ENCODE data around the gene FRMD8. TPM values are rescaled to one million over a fixed set of nuclear protein-coding genes. Genes with fewer than 3 reads are reported as not detected.

Gene FRMD8
- total and polyA plus RNA-seq, 2 experiments from 2014 or later: 7.0 to 35.4 TPM

DNA sequence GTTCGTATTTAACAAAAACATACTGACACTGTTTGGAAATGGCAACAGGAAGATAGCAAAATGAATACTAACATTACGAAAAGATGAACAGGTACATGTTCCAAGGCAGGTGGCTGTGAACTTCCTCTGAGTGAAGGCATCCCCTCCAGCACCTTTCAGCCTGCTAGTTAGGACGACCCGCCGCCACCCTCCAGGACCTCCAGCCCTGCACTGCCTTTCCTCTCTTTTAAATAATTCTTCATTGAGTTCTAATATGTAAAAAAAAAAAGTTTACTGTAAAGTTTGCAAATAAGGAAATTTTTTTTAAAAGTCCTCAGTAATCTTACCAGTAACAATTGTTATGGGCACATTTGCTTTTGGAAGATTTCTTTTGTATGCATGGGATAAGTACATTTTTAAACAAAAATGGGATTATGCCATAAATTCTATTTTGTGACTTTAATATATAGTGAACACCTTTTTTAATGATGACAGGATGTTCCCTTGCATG, 42.2 kb downstream of the FRMD8 start:
- no peak overlapping the region for H3K4me3 ChIP-seq
- no peak overlapping the region for H2AFZ ChIP-seq
- no peaks in the 10 kb centered on the region for H3K9me2 ChIP-seq (ENCODE audit: insufficient read depth)
- no peaks in the 10 kb centered on the region for H4K20me1 ChIP-seq (replicated peaks; ENCODE audit: insufficient read depth)
- Mint-ChIP-seq H3K36me3 (ENCODE audit: low read depth) (no peaks in the 10 kb centered on the region), H3K27me3 (ENCODE audit: insufficient read depth, low read depth, poor library complexity) (peaks cover 7% of the 10 kb centered on the region), H3K9me3 (no peaks in the 10 kb centered on the region), H3K4me3 (no peak overlapping the region), H3K27ac (no peak overlapping the region), H3K4me1 (peaks cover 62% of the 10 kb centered on the region)
- H3K27me3 ChIP-seq (ENCODE audit: insufficient read depth): no peaks in the 10 kb centered on the region
- H3K4me2 ChIP-seq: peak overlapping the region; percentile 0; the same call in 1 of the 2 replicates
- H3K79me2 ChIP-seq (replicated peaks; ENCODE audit: insufficient read depth): peaks cover 29% of the 10 kb centered on the region
- TF ChIP-seq REST (IDR thresholded peaks at IDR 0.05; ENCODE audit: unreplicated experiment): no peak
- TF ChIP-seq CREB1 (CRISPR knock-in tag; IDR thresholded peaks at IDR 0.05; ENCODE audit: low read depth): no peak
- no peak for TF ChIP-seq ZNF114 (CRISPR knock-in tag; IDR thresholded peaks at IDR 0.05)
- no peak for TF ChIP-seq POLR2AphosphoS5 (IDR thresholded peaks at IDR 0.05; ENCODE audit: low read depth)
- TF ChIP-seq, protein P1, sequence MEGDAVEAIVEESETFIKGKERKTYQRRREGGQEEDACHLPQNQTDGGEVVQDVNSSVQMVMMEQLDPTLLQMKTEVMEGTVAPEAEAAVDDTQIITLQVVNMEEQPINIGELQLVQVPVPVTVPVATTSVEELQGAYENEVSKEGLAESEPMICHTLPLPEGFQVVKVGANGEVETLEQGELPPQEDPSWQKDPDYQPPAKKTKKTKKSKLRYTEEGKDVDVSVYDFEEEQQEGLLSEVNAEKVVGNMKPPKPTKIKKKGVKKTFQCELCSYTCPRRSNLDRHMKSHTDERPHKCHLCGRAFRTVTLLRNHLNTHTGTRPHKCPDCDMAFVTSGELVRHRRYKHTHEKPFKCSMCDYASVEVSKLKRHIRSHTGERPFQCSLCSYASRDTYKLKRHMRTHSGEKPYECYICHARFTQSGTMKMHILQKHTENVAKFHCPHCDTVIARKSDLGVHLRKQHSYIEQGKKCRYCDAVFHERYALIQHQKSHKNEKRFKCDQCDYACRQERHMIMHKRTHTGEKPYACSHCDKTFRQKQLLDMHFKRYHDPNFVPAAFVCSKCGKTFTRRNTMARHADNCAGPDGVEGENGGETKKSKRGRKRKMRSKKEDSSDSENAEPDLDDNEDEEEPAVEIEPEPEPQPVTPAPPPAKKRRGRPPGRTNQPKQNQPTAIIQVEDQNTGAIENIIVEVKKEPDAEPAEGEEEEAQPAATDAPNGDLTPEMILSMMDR (conservative IDR thresholded peaks at IDR 0.05; ENCODE audit: low read depth in 2 of 2): no peak
- TF ChIP-seq JUNB (IDR thresholded peaks at IDR 0.05; ENCODE audit: unreplicated experiment): no peak
- no peak for TF ChIP-seq NANOG (IDR thresholded peaks at IDR 0.05; ENCODE audit: borderline replicate concordance)
- no peak for TF ChIP-seq STAT1 (IDR thresholded peaks at IDR 0.05; ENCODE audit: unreplicated experiment)
- TF ChIP-seq, protein P2, sequence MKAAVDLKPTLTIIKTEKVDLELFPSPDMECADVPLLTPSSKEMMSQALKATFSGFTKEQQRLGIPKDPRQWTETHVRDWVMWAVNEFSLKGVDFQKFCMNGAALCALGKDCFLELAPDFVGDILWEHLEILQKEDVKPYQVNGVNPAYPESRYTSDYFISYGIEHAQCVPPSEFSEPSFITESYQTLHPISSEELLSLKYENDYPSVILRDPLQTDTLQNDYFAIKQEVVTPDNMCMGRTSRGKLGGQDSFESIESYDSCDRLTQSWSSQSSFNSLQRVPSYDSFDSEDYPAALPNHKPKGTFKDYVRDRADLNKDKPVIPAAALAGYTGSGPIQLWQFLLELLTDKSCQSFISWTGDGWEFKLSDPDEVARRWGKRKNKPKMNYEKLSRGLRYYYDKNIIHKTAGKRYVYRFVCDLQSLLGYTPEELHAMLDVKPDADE (IDR thresholded peaks at IDR 0.05): no peak
- TF ChIP-seq EZH2phosphoT487 (IDR thresholded peaks at IDR 0.05; ENCODE audit: unreplicated experiment): no peak
- TF ChIP-seq, protein P3, sequence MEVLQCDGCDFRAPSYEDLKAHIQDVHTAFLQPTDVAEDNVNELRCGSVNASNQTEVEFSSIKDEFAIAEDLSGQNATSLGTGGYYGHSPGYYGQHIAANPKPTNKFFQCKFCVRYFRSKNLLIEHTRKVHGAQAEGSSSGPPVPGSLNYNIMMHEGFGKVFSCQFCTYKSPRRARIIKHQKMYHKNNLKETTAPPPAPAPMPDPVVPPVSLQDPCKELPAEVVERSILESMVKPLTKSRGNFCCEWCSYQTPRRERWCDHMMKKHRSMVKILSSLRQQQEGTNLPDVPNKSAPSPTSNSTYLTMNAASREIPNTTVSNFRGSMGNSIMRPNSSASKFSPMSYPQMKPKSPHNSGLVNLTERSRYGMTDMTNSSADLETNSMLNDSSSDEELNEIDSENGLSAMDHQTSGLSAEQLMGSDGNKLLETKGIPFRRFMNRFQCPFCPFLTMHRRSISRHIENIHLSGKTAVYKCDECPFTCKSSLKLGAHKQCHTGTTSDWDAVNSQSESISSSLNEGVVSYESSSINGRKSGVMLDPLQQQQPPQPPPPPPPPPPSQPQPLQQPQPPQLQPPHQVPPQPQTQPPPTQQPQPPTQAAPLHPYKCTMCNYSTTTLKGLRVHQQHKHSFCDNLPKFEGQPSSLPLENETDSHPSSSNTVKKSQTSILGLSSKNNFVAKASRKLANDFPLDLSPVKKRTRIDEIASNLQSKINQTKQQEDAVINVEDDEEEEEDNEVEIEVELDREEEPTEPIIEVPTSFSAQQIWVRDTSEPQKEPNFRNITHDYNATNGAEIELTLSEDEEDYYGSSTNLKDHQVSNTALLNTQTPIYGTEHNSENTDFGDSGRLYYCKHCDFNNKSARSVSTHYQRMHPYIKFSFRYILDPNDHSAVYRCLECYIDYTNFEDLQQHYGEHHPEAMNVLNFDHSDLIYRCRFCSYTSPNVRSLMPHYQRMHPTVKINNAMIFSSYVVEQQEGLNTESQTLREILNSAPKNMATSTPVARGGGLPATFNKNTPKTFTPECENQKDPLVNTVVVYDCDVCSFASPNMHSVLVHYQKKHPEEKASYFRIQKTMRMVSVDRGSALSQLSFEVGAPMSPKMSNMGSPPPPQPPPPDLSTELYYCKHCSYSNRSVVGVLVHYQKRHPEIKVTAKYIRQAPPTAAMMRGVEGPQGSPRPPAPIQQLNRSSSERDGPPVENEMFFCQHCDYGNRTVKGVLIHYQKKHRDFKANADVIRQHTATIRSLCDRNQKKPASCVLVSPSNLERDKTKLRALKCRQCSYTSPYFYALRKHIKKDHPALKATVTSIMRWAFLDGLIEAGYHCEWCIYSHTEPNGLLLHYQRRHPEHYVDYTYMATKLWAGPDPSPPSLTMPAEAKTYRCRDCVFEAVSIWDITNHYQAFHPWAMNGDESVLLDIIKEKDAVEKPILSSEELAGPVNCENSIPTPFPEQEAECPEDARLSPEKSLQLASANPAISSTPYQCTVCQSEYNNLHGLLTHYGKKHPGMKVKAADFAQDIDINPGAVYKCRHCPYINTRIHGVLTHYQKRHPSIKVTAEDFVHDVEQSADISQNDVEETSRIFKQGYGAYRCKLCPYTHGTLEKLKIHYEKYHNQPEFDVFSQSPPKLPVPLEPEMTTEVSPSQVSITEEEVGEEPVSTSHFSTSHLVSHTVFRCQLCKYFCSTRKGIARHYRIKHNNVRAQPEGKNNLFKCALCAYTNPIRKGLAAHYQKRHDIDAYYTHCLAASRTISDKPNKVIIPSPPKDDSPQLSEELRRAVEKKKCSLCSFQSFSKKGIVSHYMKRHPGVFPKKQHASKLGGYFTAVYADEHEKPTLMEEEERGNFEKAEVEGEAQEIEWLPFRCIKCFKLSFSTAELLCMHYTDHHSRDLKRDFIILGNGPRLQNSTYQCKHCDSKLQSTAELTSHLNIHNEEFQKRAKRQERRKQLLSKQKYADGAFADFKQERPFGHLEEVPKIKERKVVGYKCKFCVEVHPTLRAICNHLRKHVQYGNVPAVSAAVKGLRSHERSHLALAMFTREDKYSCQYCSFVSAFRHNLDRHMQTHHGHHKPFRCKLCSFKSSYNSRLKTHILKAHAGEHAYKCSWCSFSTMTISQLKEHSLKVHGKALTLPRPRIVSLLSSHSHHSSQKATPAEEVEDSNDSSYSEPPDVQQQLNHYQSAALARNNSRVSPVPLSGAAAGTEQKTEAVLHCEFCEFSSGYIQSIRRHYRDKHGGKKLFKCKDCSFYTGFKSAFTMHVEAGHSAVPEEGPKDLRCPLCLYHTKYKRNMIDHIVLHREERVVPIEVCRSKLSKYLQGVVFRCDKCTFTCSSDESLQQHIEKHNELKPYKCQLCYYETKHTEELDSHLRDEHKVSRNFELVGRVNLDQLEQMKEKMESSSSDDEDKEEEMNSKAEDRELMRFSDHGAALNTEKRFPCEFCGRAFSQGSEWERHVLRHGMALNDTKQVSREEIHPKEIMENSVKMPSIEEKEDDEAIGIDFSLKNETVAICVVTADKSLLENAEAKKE (CRISPR knock-in tag; IDR thresholded peaks at IDR 0.05): no peak
- TF ChIP-seq ZNF331 (CRISPR knock-in tag; IDR thresholded peaks at IDR 0.05; ENCODE audit: low read depth): no peak
- no peak for TF ChIP-seq EZH2 (IDR thresholded peaks at IDR 0.05; ENCODE audit: low read depth, unreplicated experiment)
- no peaks in the 10 kb centered on the region for H3K36me3 ChIP-seq (ENCODE audit: insufficient read depth)
- no peak overlapping the region for H3K27ac ChIP-seq (ENCODE audit: low read depth)
- peaks cover 7% of the 10 kb centered on the region for H3F3A ChIP-seq (replicated peaks; ENCODE audit: low read depth)
- ATAC-seq (no peak), DNase-seq (ENCODE audit: low spot score) (peak; percentile 16)
- H3K4me1 ChIP-seq (ENCODE audit: insufficient read depth): peaks cover 55% of the 10 kb centered on the region
